ENCODE data around the gene BTAF1.

DNA sequence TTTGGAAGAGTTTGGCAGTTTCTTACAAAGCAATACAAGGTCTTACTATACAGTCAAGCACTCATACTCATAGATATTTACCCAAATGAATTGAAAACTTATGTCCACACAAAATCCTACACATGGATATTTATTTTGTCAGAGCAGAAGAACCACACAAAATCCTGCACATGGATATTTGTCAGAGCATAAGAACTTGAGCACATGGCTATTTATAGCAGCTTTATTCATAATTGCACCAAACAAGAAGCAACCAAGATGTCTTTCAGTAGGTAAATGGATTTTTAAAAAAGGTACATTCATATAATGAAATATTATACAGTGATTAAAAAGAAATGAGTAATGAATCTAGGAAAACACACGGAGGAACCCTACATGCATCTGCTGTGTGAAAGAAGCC is 115.4 kb downstream of the BTAF1 start:
- TF ChIP-seq CTCF (IDR thresholded peaks at IDR 0.05; ENCODE audit: borderline replicate concordance, extremely low read depth, low read length, poor library complexity, severe bottlenecking) = no peak
- TF ChIP-seq EZH2 (IDR thresholded peaks at IDR 0.05; ENCODE audit: borderline replicate concordance, low read depth, low read length, severe bottlenecking) = no peak
